GM21576 (cell line): Measurements from ENCODE around the gene DBH.

Experiments
- ATAC-seq: cut with Tn5 transposase; IDR thresholded peaks from one replicate; pipeline ENCODE4 v1.9.1; 2021; ENCODE audit warnings: mild to moderate bottlenecking, moderate library complexity; ENCODE audit not compliant: unreplicated experiment

The DBH gene

DNA sequence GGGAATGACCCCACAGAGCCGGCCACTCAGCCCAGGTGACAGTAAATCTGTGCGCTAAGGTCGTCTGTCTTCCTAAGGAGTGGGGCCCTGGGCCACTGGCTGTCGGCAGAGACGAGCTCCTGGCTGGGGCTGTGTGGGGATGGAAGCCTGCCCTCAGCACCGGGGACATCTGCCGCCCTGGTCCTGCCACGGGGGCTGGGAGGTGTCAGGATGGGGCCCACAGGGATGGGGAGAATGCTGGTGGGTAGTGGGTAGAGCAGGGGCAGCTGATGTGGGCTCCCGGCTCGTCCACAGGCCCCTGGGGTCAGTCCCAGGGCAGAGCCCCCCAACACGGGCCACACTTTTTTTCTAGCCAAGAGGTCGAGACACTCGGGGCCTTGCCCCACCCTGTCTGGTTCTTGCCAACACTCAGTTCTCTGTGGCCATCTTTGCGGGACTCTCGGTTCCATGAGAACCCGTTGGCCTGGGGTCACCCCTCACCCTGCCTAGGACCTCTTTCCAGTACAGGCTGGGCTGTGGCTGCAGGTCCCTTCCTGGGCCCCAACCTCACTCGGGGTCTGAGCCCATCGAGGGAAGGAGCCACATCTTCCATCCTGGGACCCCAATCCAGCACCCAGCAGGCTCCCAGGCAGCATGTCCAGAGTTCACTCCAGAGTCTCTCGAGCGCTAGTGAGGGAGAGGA is 45.0 kb downstream of the DBH start:
- no peak for ATAC-seq

GRCh38 chr9:133681658-133682306 is 45.6 kb downstream of the DBH start:
- no peak for ATAC-seq

DNA sequence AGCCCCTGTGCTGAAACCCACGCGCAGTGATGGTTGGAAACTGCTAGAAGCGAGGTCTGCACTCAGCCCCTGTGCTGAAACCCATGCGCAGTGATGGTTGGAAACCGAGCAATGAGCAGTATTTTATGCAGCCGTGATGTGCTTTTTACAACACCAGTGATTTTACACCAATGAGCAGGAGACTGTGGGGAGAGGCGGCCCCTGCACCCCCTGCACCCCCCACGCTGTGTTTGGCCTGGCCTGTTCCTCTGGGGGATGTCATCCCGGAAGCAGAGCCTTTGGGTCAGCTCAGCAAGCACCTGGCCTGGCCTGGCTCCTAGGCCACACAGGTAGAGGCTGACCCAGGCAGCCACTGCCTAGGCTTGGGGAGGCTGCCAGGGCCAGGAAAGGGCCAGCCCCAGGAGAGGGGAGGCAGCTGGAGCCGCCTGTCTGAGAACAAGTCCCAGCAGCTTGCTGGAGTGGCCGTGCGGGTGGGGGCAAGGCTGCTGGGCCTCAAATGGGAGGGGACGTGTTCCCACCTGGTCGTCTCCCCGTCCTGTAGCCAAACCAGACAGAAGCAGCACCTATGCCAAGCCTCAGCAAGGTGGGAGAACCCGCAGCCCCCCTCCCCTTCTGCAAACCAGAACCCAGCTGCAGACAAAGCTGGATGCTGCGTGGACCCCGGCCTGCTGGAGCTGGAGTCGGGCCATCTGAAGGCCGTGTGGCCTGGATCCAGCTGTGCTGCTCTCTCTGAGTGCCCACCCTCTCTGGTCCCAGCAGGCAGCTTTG is 46.8 kb downstream of the DBH start:
- ATAC-seq: no peak

- no peak for ATAC-seq
These were observed 47.5 kb downstream of the DBH start for GRCh38 chr9:133683586-133684120.

- ATAC-seq: no peak
These were observed 48.2 kb downstream of the DBH start for GRCh38 chr9:133684121-133684935.

DNA sequence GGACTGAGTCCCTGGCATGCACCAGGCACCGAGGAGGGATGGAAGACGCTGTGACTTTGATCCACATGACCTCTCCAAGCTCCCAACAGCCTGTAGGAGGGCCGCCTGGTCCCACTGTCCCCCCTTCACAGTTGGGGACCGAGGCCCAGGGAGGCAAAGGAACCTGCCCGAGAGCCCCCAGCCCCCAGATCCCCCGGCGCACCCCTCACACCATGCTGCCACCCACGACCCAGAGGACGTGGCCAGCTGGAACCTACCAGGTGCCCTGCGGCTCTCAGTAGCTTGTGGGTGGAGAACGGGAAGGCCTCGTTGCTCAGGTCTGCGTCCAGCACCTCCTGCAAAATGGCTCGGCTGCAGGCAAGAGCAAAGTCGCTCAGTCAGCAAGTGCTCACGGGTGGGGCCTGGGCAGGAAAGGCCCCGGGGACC is 48.8 kb downstream of the DBH start:
- no peak for ATAC-seq

- ATAC-seq: no peak
These were observed 49.8 kb downstream of the DBH start for GRCh38 chr9:133685653-133686609.

GRCh38 chr9:133686642-133687575 is 50.7 kb downstream of the DBH start:
- ATAC-seq: no peak

GRCh38 chr9:133687856-133688761 is 51.9 kb downstream of the DBH start:
- ATAC-seq: no peak

DNA sequence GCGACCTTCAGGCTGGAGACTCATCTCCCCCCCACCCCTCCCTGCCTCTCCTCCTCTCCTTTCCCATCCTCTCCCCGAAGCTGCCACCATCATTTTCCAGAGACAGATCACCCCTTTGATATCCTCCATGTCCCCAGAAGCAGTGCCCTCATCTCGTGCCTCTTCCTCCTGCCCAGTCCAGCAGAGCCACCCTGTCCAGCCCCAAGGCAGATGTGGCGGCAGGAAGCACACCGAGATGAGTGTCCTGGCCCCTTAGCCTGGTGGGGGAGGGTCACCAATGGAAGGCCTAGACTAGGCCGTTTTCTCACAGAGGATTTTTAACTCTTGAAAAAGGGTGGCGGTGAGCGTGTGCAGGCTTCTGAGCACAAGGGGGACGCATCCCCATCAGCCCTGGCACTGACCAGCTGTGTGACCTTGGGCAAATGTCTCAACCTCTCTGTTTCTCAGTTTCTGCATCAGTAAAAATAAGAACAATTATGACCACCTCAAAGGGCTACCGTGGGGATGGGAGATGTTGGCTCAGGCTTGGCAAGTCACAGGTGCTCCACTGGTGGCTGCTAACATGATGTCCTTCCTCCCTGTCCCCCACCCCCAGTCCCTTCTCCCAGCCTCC is 53.1 kb downstream of the DBH start:
- ATAC-seq: no peak

DNA sequence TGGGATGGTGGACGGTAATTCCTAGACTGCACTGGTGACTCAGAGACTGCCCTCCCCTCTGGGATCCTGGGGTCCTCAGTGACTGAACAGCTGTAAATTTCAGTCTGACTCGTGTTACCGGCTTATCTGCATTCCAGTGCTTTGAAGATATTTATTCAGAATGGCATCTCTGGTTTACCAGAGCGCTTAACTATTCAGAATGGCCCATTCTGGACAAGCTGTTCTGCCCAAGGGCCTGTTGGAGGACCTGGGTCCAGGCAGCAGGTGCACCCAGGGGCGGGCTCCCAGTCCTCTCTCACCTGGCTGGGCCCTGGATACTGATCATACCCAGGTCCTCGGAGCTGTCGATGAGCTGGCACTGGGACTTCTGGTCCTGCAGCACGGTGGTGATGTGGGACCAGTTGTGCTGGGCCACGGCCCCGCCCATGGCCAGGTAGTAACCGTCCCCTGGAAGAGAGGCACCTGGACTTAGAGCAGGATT is 54.0 kb downstream of the DBH start:
- ATAC-seq: no peak

GRCh38 chr9:133691191-133691590 is 55.0 kb downstream of the DBH start:
- no peak for ATAC-seq

DNA sequence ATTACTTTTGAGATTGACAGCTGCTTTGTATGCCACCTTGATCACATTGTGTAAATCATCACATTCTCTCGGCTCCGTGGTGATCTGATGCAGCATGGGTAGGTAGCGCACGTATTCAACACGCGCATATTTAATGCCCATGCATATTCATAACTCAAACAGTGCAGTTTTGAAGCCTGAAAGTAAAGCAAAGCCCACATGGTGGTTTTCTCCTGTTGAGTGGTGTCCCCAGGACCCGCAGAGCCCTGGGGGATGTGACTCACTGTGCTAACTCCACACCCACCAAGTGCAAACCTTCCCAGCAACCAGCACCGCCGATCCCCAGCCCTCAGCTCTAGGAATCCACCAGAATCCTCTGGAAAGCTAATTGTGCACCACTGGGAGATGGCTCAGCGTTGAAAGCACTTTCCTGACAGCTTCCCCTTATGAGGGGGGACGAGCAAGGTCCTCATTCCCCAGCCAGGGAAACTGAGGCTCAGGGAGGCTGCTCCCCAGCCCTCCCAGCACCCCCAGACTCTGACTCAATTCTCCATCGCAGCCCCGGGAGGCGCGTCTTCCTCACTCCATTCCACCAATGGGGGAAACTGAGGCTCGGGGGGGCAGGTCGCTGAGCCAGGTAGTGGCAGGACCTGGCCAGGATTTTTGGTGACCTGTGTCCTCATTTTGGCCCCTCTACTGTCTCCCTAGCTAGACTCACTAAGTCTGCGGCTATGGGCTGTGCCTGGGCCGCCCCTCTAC is 55.6 kb downstream of the DBH start:
- ATAC-seq: no peak

GRCh38 chr9:133692364-133692985 is 56.3 kb downstream of the DBH start:
- no peak for ATAC-seq

GRCh38 chr9:133693116-133693515 is 57.0 kb downstream of the DBH start:
- no peak for ATAC-seq
